HG03103 (cell line): ENCODE data around the gene CD34.

Source experiments
- ATAC-seq: cut with Tn5 transposase; IDR thresholded peaks from one replicate; pipeline ENCODE4 v1.9.1; 2021; ENCODE audit warnings: low read depth; ENCODE audit not compliant: unreplicated experiment

CD34 gene

DNA sequence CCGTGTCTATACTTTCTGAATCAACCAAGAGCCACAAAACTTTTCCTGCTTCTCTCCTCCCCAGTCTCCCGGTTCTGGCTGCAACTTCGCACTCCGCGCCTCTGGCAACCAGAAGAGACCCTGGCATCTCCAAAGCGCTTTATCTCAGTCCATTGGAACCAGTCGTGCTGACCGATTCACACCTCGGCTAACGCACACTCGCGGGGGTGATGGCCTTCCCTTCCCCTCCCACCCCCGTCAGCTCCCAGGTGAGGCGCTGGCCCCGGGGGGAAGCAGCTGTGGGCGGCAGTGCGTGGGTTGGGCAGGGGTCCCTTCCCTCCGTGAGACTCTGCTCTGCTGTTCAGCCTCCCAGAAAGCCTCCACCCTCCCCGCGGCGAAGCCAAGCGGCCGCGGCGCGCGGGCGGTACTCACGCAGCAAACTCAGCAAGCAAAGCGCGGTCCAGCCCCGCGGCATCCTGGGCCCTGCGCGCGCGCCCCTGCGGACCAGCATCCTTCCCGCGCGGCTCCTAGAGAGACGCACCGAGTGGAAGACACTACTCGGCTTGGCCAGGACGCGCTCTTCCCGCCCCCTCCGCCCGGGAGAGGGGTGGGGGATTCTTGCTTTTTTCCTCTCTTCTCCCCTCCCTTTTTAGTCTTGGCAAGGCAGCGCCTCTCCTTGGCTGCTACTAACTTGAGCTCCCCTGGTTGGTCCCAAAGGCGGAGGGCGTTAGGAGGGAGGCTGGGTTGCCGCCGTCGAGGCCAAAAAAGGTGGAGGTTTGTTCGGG, at the start of gene CD34:
Gene CD34, minus strand, starts transcription at position 535 of the 764 bp plus-strand sequence. Its CDS starts 45 bp downstream, at position 490.
- no peak for ATAC-seq

GRCh38 chr1:207960346-207960745, 49.4 kb upstream of the CD34 start:
- no peak for ATAC-seq

GRCh38 chr1:207959910-207960309, 49.0 kb upstream of the CD34 start:
- ATAC-seq = no peak

DNA sequence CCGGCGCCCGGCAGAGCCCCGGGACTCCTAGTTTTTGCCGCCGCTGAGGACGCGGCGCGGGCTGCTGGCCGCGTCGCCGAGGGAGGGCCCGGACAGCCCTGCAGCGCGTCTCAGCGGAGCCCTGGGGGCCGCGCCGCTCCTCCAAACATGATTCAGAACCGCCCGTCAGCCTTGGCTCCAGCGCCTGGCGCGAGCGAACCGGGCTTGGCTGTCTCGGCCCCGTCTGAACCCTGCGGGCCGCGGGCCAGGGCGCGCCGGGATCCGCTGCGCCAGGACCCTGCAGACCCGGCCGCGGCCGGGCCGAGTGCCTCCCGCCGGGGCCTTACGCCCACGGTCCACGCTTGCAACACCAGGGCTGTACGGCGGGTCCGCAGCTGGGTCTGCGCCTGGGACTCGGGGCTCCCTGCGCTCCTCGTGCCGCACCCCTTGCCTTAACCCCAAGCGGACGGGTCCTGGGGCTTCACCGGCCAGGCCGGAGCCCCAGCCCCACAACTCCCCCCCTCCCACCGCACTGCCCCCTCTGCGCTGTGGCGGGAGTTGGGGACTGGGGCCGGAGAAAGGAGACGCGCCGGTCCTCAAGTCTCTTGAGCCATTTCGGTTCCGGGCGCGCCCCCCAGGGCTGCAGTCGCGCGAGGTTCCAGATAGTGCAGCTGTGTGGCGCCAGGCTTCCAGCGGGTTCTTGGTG, 48.4 kb upstream of the CD34 start:
- ATAC-seq = no peak

- ATAC-seq = no peak
Measured at GRCh38 chr1:207958376-207959139, 47.6 kb upstream of the CD34 start.

GRCh38 chr1:207956986-207957385, 46.1 kb upstream of the CD34 start:
- no peak for ATAC-seq

- no peak for ATAC-seq
Measured at GRCh38 chr1:207954104-207954503, 43.2 kb upstream of the CD34 start.

DNA sequence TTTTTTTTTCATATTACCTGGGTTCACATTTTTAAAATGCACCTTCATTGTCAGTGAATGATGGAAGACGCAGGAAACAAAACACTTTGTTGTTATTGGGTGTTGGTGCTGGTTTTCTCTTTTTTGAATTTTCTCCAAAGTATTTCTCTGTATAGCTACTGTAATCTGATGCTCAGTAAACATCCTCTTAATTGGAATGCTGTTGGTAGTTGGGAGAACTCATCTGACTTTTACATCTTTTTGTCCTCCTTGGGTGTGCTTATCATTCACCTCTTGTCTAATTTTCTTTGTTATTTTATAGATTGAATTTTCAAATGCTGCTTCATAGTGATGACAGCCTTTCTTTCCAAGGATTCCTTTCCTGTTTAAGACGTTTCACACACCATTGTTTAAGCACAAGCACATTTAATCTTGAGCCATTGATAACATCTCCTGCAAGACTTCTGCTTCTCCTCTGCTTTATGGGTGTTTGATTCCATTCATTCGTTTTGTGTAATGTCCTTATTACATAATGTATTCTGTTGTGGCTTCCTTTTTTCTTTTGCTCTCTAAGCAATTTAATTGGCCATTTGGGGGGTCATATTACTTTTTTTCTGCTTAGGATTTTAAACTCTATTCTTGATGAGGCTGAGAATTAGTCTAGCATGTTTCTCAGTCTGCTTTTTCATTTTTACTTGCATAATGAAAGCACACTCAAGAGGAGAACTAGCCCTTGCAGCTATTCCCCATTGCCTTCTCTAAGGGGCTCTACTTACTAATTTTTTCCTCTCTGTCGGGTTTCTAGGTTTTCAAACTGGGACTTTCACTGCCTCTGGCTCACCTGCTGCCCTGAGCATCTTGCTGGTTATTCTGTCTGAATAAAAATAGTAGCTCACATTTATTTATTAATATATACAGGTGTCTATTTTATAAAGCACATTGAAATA, 42.0 kb upstream of the CD34 start:
- no peak for ATAC-seq

DNA sequence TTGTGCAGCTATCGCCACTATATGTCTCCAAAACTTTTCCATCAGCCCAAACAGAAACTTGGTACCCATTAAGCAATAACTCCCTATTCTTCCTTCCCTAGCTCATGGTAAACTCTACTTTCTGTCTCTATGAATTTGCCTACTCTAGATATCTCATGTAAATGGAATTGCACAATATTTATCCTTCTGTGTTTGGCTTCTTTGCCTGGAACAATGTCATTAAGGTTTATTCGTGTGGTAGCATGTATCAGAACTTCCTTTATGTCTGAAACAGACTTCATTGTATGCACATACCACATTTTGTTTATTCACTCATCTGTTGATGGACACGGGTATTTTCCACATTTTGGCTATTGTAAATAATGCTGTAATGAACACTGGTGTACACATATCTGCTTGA, 40.7 kb upstream of the CD34 start:
- no peak for ATAC-seq

- no peak for ATAC-seq
Measured at GRCh38 chr1:207950750-207951149, 39.8 kb upstream of the CD34 start.

DNA sequence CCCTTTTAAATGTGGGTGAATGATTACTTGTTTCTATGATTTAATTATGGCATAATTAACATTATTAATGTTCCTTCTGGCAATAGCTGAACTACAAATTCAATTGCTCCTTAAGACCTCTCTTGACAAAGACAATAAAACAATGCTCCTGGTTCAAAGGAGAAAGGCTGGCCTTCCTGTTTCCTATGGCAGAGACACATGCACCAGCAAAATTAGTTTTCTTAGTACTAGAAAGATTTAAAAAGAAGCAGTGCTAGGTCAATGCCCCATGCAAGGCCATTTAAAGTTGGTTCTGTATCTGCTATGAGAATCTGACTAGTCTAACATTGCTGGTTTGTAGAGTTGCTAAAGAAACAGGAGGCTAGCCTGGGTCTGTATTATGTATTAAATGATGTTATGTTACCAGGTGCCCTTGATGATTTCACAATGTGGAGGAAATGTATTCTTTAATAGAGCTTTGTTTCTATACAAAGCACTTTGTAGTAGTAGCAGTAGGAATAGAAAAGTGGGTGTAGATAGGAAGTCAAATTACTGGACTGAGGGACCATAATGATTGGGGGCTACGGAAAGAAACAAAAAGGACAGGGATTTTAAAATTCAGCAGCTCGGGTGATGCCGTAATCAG, 38.8 kb upstream of the CD34 start:
- no peak for ATAC-seq

GRCh38 chr1:207948536-207949250, 37.8 kb upstream of the CD34 start:
- no peak for ATAC-seq

DNA sequence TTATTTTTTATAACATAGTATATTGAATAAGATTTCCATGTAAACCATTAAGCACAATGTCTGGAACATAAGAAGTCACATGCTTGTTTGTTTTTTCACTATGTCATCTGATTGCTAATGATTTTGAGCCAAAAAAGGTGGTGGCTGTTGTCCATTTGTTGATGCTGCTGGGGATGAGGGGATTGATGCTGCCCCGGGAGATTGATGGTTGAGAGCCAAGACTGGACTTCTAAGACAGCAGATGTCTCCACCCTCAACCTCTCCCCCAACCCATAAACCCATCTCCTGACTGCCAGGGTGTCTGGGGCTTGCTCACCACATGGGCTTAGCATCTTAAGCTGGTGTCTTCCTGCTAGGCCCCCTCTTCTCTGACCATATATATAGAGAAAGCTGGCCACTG, 35.8 kb upstream of the CD34 start:
- no peak for ATAC-seq

DNA sequence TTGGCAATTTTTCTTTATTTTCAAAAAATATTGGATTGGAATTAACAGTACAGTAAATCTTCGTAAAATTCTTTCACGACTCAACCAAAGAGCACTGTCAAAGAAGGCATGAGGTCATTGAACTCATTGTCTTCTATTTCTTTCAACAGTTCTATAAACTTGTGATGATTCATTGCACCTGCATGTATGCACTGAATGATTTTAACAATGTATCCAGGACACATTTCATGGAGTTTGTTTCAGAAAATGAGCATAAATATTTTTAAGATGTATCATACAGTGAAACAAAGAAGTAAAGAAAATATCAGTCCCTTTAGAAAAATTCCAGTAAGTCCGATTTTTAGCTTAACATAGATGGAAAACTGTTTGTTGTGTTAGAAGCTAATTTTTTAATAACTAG, 33.6 kb upstream of the CD34 start:
- ATAC-seq = no peak

DNA sequence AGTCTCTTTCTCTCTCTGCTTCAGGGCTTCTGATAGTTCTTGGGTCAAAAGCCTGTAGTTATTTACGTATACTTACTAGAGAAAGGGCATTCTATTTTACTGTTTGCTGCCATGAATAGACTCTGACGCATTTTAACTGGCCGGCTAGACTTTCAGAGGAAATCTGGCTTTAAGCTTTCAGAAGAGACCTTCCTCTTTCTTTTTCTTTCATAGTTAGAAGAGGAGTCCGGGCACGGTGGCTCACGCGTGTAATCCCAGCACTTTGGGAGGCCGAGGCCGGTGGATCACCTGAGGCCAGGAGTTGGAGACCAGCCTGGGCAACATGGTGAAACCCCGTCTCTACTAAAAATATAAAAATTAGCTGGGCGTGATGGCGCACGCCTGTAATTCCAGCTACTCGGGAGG, 31.4 kb upstream of the CD34 start:
- peak; percentile 54 for ATAC-seq

DNA sequence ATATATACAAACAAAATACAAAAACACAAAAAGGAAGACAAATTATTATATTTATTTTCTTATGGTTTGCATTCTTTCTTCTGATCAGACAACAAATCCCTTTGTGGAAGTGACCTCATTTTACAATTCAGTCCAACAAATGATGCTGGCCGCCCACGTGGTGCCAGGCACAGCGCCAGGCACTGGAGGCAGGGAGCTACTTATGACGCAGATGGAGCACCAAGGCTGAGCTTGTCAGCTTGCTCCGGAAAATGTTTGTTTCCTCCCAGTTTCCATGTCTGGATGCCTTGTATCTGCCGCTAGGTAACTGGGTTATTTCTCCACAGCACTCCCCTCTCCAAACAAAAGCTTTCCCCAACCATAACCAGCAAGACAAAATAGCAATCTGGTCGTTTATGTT, 30.7 kb upstream of the CD34 start:
- ATAC-seq = no peak

DNA sequence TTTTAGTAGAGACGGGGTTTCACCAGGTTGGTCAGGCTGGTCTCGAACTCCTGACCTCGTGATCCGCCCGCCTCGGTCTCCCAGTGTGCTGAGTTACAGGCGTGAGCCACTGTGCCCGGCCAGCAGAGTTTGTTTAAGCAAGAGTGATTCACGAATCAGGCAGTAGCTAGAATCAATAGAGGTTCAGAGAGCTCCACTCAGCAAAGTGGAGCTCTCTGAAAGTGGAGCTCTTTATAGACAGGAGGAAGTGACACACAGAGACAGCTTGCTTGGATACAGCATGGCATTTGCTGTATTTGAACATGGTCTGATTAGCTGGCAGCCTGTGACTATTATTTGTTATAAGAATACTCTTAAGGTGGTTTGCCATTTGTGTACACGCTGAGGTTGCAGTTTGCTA, 27.1 kb upstream of the CD34 start:
- no peak for ATAC-seq

- no peak for ATAC-seq
Measured at GRCh38 chr1:207937204-207937603, 26.3 kb upstream of the CD34 start.

DNA sequence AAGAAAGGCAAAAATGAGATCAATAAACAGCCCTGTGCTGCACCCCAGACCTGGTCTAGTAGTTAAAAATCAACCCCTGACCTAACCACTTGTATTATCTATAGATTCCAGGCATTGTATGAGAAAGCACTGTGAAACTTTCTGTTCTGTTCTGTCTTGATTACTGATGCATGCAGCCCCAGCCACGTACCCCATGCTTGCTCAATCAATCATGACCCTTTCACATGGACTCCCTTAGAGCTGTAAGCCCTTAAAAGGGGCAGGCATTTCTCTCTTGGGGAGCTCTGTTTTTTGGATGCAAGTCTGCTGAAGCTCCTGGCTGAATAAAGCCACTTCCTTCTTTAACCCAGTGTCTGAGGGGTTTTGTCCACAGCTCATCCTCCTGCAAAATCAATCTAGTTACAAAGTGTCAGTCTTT, 24.2 kb upstream of the CD34 start:
- peak; percentile 96 for ATAC-seq
